A673 (cell line): Measurements from ENCODE around the gene IL37. TPM values are rescaled to one million over a fixed set of nuclear protein-coding genes. Genes with fewer than 3 reads are reported as not detected.

Experiments
- Bru-seq: library from RNA; stranded (reverse); fragments of 400-500 nt; gene quantifications from one replicate; lab custom pipeline; 2021; lab: Mats Ljungman, UMichigan
- BruChase-seq, 2 experiments: library from RNA; stranded (reverse); fragments of 400-500 nt; gene quantifications; one replicate each; lab custom pipeline; 2021; lab: Mats Ljungman, UMichigan
- BruUV-seq: library from RNA; stranded (reverse); fragments of 400-500 nt; replicated peaks from 2 replicates; lab custom pipeline; 2021; lab: Mats Ljungman, UMichigan
- CTCF ChIA-PET: fragments of 300-600 bp; sonication (Branson Sonifier 250); formaldehyde crosslinking; loops from one replicate; lab custom pipeline; 2022; ENCODE audit warnings: antibody characterized with exemption; lab: Charles Lee
- POLR2A ChIA-PET: fragments of 300-600 bp; sonication (Branson Sonifier 250); formaldehyde crosslinking; loops from one replicate; lab custom pipeline; 2022; ENCODE audit warnings: antibody characterized with exemption; ENCODE audit not compliant: low non-redundant PET; lab: Charles Lee
- DNase-seq: peaks from one replicate; pipeline ENCODE4 v3.0.0-alpha.2; 2015; ENCODE audit warnings: low spot score
- H3K27ac ChIP-seq: fragments of 200-600 bp; sonication (generic); 2 replicates; pipeline ENCODE4 v1.5.1; 2016; ENCODE audit warnings: mixed run types, low read depth, mild to moderate bottlenecking, mixed read lengths, antibody characterized with exemption, low read length; ENCODE audit not compliant: poor library complexity, severe bottlenecking
- H3K27me3 ChIP-seq: fragments of 200-600 bp; sonication (generic); replicated peaks from 2 replicates; pipeline ENCODE4 v1.6.1; 2017; ENCODE audit warnings: mixed run types, low read depth, mild to moderate bottlenecking, mixed read lengths, antibody characterized with exemption, low read length; ENCODE audit not compliant: insufficient read depth, poor library complexity
- H3K36me3 ChIP-seq: fragments of 200-600 bp; sonication (generic); 2 replicates; pipeline ENCODE4 v1.6.1; 2016; ENCODE audit warnings: mixed run types, mild to moderate bottlenecking, mixed read lengths, antibody characterized with exemption, low read length; ENCODE audit not compliant: insufficient read depth, poor library complexity, severe bottlenecking
- H3K4me1 ChIP-seq: fragments of 200-600 bp; sonication (generic); 2 replicates; pipeline ENCODE4 v1.6.1; 2017; ENCODE audit warnings: mixed run types, mild to moderate bottlenecking, mixed read lengths, antibody characterized with exemption, low read length; ENCODE audit not compliant: insufficient read depth, poor library complexity, severe bottlenecking
- H3K4me3 ChIP-seq: fragments of 200-600 bp; sonication (generic); 2 replicates; pipeline ENCODE4 v1.5.1; 2016; ENCODE audit warnings: low read depth, mixed run types, mild to moderate bottlenecking, mixed read lengths, low read length; ENCODE audit not compliant: poor library complexity, severe bottlenecking
- H3K9me3 ChIP-seq: fragments of 200-600 bp; sonication (generic); 2 replicates; pipeline ENCODE4 v1.6.1; 2016; ENCODE audit warnings: mixed run types, low read depth, mild to moderate bottlenecking, mixed read lengths, antibody characterized with exemption, low read length; ENCODE audit not compliant: poor library complexity, severe bottlenecking
- EZH2 ChIP-seq: fragments of 200-600 bp; sonication (generic); IDR thresholded peaks from 2 replicates; pipeline ENCODE4 v1.6.1; 2017; ENCODE audit warnings: borderline replicate concordance, low read depth, mild to moderate bottlenecking, mixed read lengths, antibody characterized with exemption, low read length; ENCODE audit not compliant: poor library complexity, severe bottlenecking
- intact Hi-C: fragments of 100-400 bp; cut with micrococcal nuclease; formaldehyde crosslinking; loops from one replicate; pipeline ENCODE4 v1.10.0; 2022; ENCODE audit not compliant: unreplicated experiment
- long read RNA-seq: library from polyadenylated mRNA; stranded (forward); transcript quantifications from one replicate; pipeline ENCODE4 v2.0.0, GENCODE V29; 2022
- total RNA-seq: library from RNA; stranded (reverse); gene quantifications from 2 replicates; pipeline ENCODE4 v1.2.3, GENCODE V29; 2021
- TF ChIP-seq, protein P1 (sequence below): fragments of 300-800, 200-600 bp; sonication (generic); conservative IDR thresholded peaks from 2 replicates; pipeline ENCODE4 v1.5.1; 2017; ENCODE audit warnings: low read depth, mild to moderate bottlenecking, antibody characterized with exemption, low read length, moderate library complexity, mixed read lengths

Gene IL37, protein sequence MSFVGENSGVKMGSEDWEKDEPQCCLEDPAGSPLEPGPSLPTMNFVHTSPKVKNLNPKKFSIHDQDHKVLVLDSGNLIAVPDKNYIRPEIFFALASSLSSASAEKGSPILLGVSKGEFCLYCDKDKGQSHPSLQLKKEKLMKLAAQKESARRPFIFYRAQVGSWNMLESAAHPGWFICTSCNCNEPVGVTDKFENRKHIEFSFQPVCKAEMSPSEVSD
- total RNA-seq: not detected in 2 replicates
- percentile 11 among the genes with signal in this experiment for Bru-seq, nascent RNA
- percentile 28 among the genes with signal in this experiment for BruChase-seq, experiment 1, labeled RNA remaining after a 2-hour chase
- percentile 14 among the genes with signal in this experiment for BruChase-seq, experiment 2, labeled RNA remaining after a 6-hour chase
- long read RNA-seq: 0 reads

DNA sequence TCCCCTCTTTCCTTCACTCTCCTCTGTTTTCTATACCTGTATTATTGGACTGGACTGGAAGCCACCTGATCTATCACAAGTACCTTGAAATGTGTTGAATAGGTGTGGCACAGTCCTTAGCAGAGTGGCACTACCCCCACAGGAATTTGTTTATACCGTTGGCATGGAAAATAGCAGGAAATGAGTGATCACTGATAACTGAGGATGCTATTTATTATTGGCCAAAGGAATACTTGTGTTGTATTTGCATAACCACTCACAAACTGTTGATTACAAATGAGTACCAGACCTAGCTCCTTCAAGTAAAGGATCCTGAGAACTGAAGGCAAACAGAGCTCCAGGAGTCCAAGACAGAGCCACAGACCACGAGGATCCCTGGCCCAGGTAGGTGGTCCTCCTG is at the start of gene IL37:
Gene IL37, plus strand, starts transcription at position 301 of the 400 bp plus-strand sequence. CDS start 1,848 bp downstream, outside the sequence.
- no TSS peak for BruUV-seq
- ChIA-PET POLR2A (no interaction called here), CTCF (no interaction called here)
- no peaks in the 10 kb centered on the region for H3K36me3 ChIP-seq
- H3K27me3 ChIP-seq: no peaks in the 10 kb centered on the region
- H3K4me1 ChIP-seq: no peaks in the 10 kb centered on the region
- no peaks in the 10 kb centered on the region for H3K9me3 ChIP-seq
- no peak within 1 kb of the TSS for H3K27ac ChIP-seq
- TF ChIP-seq, protein P1, sequence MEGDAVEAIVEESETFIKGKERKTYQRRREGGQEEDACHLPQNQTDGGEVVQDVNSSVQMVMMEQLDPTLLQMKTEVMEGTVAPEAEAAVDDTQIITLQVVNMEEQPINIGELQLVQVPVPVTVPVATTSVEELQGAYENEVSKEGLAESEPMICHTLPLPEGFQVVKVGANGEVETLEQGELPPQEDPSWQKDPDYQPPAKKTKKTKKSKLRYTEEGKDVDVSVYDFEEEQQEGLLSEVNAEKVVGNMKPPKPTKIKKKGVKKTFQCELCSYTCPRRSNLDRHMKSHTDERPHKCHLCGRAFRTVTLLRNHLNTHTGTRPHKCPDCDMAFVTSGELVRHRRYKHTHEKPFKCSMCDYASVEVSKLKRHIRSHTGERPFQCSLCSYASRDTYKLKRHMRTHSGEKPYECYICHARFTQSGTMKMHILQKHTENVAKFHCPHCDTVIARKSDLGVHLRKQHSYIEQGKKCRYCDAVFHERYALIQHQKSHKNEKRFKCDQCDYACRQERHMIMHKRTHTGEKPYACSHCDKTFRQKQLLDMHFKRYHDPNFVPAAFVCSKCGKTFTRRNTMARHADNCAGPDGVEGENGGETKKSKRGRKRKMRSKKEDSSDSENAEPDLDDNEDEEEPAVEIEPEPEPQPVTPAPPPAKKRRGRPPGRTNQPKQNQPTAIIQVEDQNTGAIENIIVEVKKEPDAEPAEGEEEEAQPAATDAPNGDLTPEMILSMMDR: no peak
- no peak for TF ChIP-seq EZH2
- DNase-seq: no peak
- intact Hi-C loops: no loop called here
- no peak within 1 kb of the TSS for H3K4me3 ChIP-seq

DNA sequence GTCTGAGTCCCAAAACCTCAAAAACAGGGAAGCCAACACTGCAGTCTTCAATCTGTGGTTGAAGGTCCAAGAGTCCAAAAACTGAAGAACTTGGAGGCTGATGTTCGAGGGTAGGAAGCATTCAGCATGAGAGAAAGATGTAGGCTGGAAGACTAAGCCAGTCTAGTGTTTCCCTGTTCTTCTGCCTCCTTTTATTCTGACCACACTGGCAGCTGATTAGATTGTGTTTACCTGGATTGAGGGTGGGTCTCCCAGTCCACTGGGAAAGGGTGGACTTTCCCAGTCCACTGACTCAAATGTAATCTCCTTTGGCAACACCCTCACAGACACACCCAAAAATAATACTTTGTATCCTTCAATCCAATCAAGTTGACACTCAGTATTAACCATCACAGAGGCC is 46.9 kb upstream of the IL37 start:
- H3K4me1 ChIP-seq: peaks cover 5% of the 10 kb centered on the region
- no peak for TF ChIP-seq EZH2
- TF ChIP-seq, protein P1: no peak
- POLR2A ChIA-PET: no interaction called here
- intact Hi-C loops: no loop called here
- DNase-seq: no peak
- H3K36me3 ChIP-seq: no peaks in the 10 kb centered on the region
- H3K9me3 ChIP-seq: peaks cover 21% of the 10 kb centered on the region
- CTCF ChIA-PET: interaction anchor here (0.6 kb wide), 1 partner anchor 127 kb away, joined by 3 read pairs; no protein-coding TSS in a partner anchor
- H3K4me3 ChIP-seq: no peak overlapping the region
- BruUV-seq: no TSS peak
- H3K27ac ChIP-seq: no peak overlapping the region
- no peaks in the 10 kb centered on the region for H3K27me3 ChIP-seq

DNA sequence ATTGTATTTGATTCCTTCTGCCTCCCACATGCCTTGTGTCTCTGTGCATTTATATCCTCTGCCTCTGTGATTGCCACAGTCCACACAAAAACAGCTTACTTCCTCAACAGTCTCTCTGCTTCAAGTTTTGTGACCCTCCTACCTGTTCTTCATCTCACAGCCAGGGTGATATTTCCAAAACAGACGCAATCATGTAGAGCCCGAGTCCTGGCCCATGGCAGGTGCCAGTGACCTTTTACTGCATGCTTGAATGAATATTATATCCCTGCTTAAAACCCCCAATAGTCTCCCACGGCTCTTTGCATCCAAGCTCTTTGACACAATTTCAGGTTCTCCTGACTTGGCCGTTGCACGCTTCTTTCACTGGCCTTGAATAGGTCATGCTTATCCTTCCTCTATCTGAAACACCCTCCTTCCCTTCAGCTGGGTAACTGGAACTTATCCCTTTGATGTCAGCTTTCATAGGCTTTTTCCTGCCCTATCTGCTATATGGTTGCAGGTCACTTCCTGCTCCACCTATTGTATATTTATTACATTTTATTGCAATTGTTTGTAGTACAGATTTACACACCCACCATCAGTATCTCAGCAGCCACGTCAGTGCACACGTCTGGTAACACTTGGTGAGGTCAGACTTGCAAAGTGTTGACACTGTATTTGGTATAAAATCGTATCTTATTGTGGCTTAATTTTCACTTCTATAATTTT is 44.7 kb upstream of the IL37 start:
- BruUV-seq: no TSS peak
- TF ChIP-seq EZH2: no peak
- TF ChIP-seq, protein P1: no peak
- no peak overlapping the region for H3K27ac ChIP-seq
- H3K4me1 ChIP-seq: peaks cover 14% of the 10 kb centered on the region
- no peak for DNase-seq
- H3K27me3 ChIP-seq: no peaks in the 10 kb centered on the region
- no peaks in the 10 kb centered on the region for H3K36me3 ChIP-seq
- intact Hi-C loops: no loop called here
- no peak overlapping the region for H3K4me3 ChIP-seq
- ChIA-PET POLR2A (no interaction called here), CTCF (no interaction called here)
- peaks cover 5% of the 10 kb centered on the region for H3K9me3 ChIP-seq
